ENCODE data around the gene COL5A1. TPM values are rescaled to one million over a fixed set of nuclear protein-coding genes. Genes with fewer than 3 reads are reported as not detected.
A peak's percentile ranks its signal among the peaks of the same experiment; 100 is the strongest.

The COL5A1 gene
- polyA plus RNA-seq, 3 donors: 0.01 TPM; not detected in 2

DNA sequence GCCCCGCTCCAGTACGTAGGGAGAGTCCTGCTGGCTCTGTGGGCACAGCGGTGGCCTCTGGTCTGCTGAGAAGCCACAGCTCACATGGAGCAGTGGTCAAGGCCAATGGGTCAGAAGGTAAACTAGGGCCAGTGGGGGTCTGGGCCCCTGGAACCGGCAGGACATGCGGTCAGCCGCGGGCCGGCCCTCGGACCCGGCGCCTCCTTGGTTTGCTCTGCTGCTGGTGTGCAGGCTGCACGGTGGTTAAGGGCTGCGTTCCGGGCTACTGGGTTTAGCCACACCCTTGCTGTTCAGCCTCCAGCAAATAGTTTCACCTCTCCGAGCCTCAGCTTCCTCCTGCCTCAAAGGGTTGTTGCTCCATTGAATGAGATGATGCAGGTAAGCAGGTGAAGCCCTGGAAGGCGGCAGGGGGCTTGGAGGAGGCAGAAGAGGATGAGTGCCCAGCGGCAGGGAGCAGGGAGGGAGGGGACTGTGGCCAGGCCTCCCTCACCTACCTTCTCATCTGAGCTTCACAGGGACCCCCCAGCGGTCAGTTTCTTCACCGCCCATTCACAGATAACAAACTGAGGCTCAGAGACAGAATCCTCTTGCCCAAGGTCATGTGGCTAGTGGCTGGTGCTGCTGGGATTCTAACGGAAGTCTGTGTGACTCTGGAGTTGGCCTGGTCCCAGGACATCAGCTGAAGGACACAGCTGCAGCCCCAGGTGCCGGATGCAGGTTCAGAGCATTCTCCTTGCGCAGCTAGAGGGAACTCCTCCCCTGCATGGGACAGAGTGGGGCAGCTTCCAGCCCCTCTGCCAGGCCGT lies 3.7 kb upstream of the COL5A1 start:
- no peaks in the 10 kb centered on the region for H3K36me3 Mint-ChIP-seq
- Histone ChIP-seq H3K27me3 (ENCODE audit: control insufficient read depth in 2 of 2, insufficient read depth in 2 of 2, low read length in 2 of 2) (peaks cover 8 to 23% of the 10 kb centered on the region in 2 donors), H3K79me2 (ENCODE audit: insufficient read depth, low read length) (no peaks in the 10 kb centered on the region), H3K9ac (ENCODE audit: insufficient read depth, low read length, poor library complexity, severe bottlenecking) (no peak overlapping the region), H4K20me1 (ENCODE audit: insufficient read depth, low read length) (no peaks in the 10 kb centered on the region), H3K4me3 (replicated peaks in 1 of 3; ENCODE audit: low read depth in 2 of 3, low read length in 3 of 3) (no peak overlapping the region), H3K9me3 (replicated peaks in 1 of 2; ENCODE audit: control insufficient read depth in 1 of 2, insufficient read depth in 1 of 2, low read length in 2 of 2) (no peaks in the 10 kb centered on the region), H3K4me1 (ENCODE audit: control insufficient read depth in 1 of 2, insufficient read depth in 2 of 2, low read length in 2 of 2) (no peaks in the 10 kb centered on the region), H3K4me2 (replicated peaks; ENCODE audit: extremely low read depth, low read length, poor library complexity, severe bottlenecking) (no peak overlapping the region), H3K36me3 (replicated peaks in 1 of 2; ENCODE audit: control insufficient read depth in 1 of 2, insufficient read depth in 2 of 2, low read length in 2 of 2) (no peaks in the 10 kb centered on the region), H2AFZ (ENCODE audit: insufficient read depth, low read depth, low read length, poor library complexity, severe bottlenecking) (no peak overlapping the region), H3K27ac (ENCODE audit: low read depth in 1 of 2, low read length in 2 of 2) (no peak overlapping the region)
- DNase-seq: no peak
- WGBS (ENCODE audit: insufficient coverage): 83% methylated on average over 14 of the region's 23 CpGs
- no peaks in the 10 kb centered on the region for H3K9me3 Mint-ChIP-seq
- H3K4me1 Mint-ChIP-seq: peaks cover 2% of the 10 kb centered on the region
- TF ChIP-seq, protein P1, sequence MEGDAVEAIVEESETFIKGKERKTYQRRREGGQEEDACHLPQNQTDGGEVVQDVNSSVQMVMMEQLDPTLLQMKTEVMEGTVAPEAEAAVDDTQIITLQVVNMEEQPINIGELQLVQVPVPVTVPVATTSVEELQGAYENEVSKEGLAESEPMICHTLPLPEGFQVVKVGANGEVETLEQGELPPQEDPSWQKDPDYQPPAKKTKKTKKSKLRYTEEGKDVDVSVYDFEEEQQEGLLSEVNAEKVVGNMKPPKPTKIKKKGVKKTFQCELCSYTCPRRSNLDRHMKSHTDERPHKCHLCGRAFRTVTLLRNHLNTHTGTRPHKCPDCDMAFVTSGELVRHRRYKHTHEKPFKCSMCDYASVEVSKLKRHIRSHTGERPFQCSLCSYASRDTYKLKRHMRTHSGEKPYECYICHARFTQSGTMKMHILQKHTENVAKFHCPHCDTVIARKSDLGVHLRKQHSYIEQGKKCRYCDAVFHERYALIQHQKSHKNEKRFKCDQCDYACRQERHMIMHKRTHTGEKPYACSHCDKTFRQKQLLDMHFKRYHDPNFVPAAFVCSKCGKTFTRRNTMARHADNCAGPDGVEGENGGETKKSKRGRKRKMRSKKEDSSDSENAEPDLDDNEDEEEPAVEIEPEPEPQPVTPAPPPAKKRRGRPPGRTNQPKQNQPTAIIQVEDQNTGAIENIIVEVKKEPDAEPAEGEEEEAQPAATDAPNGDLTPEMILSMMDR (IDR thresholded peaks at IDR 0.05): no peak
- H3K27me3 Mint-ChIP-seq (ENCODE audit: low read depth in 3 of 3): peaks cover 19 to 35% (median 23%) of the 10 kb centered on the region in 3 donors
- H3K27ac Mint-ChIP-seq: no peak overlapping the region
- no peak overlapping the region for H3K4me3 Mint-ChIP-seq
- intact Hi-C loops (cut with micrococcal nuclease): no loop called here

DNA sequence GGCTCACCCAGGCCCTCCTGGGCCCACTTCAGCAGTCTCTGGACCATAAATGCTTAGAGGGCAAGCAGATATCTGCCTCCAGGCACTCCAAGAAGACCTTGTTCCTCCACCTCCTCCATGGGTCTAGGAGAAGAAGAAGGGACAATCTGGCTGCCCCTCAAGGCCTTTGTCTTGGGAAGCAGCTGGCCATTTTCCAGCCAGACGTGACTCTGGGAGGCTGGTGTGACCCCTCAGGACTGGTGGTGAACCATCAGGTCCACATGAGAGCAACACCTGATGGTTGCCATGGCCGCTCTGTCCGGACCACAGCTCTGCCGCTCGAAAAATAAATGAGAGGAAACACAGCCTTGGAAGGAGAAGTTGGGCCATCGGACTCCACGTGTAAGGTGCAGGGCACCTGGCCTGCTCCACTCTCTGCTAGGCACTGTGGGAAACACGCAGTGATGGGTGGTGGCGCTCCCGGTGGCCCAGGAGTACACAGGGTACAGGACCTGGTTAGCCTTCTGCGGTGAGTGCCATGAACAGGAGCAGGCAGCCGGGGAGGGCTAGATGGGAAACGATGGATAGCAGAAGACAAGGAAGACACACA lies 3.0 kb upstream of the COL5A1 start:
- Histone ChIP-seq H2AFZ (ENCODE audit: insufficient read depth, low read depth, low read length, poor library complexity, severe bottlenecking) (no peak overlapping the region), H3K4me2 (replicated peaks; ENCODE audit: extremely low read depth, low read length, poor library complexity, severe bottlenecking) (no peak overlapping the region), H3K9ac (ENCODE audit: insufficient read depth, low read length, poor library complexity, severe bottlenecking) (no peak overlapping the region), H3K4me3 (replicated peaks in 1 of 3; ENCODE audit: low read depth in 2 of 3, low read length in 3 of 3) (no peak overlapping the region), H3K79me2 (ENCODE audit: insufficient read depth, low read length) (no peaks in the 10 kb centered on the region), H3K27me3 (ENCODE audit: control insufficient read depth in 2 of 2, insufficient read depth in 2 of 2, low read length in 2 of 2) (peaks cover 8 to 29% of the 10 kb centered on the region in 2 donors), H3K4me1 (ENCODE audit: control insufficient read depth in 1 of 2, insufficient read depth in 2 of 2, low read length in 2 of 2) (no peaks in the 10 kb centered on the region), H3K36me3 (replicated peaks in 1 of 2; ENCODE audit: control insufficient read depth in 1 of 2, insufficient read depth in 2 of 2, low read length in 2 of 2) (no peaks in the 10 kb centered on the region), H3K9me3 (replicated peaks in 1 of 2; ENCODE audit: control insufficient read depth in 1 of 2, insufficient read depth in 1 of 2, low read length in 2 of 2) (no peaks in the 10 kb centered on the region), H3K27ac (ENCODE audit: low read depth in 1 of 2, low read length in 2 of 2) (no peak overlapping the region), H4K20me1 (ENCODE audit: insufficient read depth, low read length) (no peaks in the 10 kb centered on the region)
- peak overlapping the region in 1 of 7 donors; percentile 76 for H3K27ac Mint-ChIP-seq
- DNase-seq: no peak
- H3K36me3 Mint-ChIP-seq: no peaks in the 10 kb centered on the region
- TF ChIP-seq, protein P1 (IDR thresholded peaks at IDR 0.05): no peak
- H3K27me3 Mint-ChIP-seq (ENCODE audit: low read depth in 3 of 3): peaks cover 23 to 42% (median 30%) of the 10 kb centered on the region in 3 donors
- peaks cover 2% of the 10 kb centered on the region for H3K4me1 Mint-ChIP-seq
- no peak overlapping the region for H3K4me3 Mint-ChIP-seq
- WGBS (ENCODE audit: insufficient coverage): 92% methylated on average over 11 of the region's 13 CpGs
- no peaks in the 10 kb centered on the region for H3K9me3 Mint-ChIP-seq
- intact Hi-C loops (cut with micrococcal nuclease): no loop called here

All from CD14-positive monocyte (primary cell).